ENCODE data around the gene HAP1.
"Not testable (repeated sequence)": the region's sequence is repeated elsewhere in the genome, so short reads cannot be mapped to it uniquely, and the experiment has no call there.

The HAP1 gene

GRCh38 chr17:41724476-41725050 is 9.9 kb downstream of the HAP1 start:
- no peak for FAIRE-seq

- FAIRE-seq, result no peak
Measured at GRCh38 chr17:41723801-41724475, 10.5 kb downstream of the HAP1 start.

DNA sequence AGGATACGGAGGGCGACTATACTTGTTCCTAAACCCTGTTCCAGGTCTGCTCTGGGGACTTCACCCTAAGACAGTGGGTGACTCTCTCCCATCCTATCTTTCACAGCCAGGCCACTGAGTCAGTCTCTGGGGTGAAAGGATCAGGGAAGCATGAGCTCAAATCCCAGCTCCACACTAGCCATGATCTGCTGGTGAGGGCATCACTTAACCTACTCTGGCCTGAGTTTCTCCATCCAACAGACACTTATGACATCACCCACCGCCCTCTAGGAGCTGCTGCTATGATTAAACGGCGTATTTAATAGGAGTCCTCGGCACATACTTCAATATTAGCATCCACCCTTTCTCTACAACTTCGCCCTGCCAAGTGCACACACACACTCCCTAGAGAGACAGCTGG is 12.2 kb downstream of the HAP1 start:
- FAIRE-seq, result no peak

GRCh38 chr17:41718287-41718645 is 16.2 kb downstream of the HAP1 start:
- no peak for FAIRE-seq

GRCh38 chr17:41717408-41718286 is 16.8 kb downstream of the HAP1 start:
- FAIRE-seq, result no peak

GRCh38 chr17:41711669-41712400 is 22.6 kb downstream of the HAP1 start, which contains the start of gene GAST:
Gene GAST (plus strand): TSS chr17:41712331. CDS start chr17:41715437, 3,106 bp downstream.
- no peak for FAIRE-seq

GRCh38 chr17:41710472-41711090 is 23.9 kb downstream of the HAP1 start:
- FAIRE-seq, result no peak

DNA sequence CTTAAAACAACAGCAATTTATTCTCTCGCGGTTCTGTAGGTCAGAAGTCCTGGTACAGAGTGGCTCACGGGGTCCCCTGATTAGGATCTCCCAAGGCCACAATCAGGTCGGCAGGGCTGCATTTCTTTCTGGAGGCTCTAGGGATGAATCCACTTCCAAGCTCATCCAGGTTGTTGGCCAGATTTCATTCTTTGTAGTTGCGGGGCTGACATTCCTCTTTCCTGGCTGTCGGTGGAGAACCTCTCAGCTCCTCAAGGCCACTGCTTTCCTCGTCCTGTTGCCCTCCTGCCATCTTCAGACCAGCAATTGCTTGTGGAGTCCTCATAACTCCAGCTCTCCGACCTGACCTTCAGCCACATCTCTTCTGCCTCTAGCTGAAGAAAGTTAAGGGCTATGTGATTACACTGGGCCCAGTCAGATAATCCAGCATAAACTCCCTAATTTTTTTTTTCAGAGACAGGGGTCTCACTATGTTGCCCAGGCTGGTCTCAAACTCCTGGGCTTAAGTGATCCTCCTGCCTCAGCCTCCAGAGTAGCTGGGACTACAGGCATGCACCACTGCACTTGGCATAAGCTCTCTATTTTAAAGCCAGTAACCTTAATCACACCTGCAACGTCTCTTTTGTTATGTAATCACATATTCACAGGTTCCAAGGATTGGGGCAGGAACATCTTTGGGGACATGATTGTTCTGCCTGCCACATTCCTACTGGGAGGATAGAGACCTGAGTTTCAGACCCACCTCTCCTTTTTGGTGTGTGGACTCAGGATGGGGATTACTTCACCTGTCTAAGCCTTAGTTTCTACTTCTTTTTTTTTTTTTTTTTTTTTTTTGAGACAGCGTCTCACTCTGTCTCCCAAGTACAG is 26.4 kb downstream of the HAP1 start:
- no peak for FAIRE-seq

DNA sequence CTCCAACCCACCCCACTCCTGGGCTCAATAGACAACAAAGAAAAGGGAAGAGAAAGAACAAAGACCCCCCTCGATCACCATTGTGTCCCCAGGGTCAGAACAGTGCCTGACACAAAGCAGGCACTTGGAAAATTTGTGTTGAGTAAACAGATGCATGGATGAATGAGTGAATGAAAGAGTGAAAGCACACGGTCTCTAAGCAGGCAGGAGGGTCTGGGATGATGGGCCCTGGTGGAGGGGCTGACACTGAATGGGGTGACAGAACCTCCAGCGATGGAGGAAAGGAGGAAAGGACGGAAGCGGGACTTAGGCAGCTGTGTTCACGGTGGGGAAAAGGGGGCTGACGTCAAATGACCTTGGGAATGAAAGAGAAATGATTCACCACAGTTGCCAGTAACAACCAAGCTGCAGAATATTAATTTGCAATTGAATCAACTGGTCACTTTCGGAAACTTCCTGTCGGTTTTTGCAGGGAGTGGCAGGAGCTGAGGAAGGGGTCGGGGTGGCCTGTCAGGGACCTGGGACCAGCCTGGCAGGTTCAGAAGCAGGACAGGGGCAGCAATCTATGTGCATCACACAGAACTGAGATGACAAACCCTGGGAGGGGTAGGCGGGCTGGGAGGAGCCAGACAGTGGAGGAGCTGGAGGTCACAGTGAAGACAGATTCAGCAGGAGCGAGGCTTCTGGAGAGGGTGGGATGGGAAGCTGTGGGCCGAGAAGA is 29.0 kb downstream of the HAP1 start:
- no peak for FAIRE-seq

DNA sequence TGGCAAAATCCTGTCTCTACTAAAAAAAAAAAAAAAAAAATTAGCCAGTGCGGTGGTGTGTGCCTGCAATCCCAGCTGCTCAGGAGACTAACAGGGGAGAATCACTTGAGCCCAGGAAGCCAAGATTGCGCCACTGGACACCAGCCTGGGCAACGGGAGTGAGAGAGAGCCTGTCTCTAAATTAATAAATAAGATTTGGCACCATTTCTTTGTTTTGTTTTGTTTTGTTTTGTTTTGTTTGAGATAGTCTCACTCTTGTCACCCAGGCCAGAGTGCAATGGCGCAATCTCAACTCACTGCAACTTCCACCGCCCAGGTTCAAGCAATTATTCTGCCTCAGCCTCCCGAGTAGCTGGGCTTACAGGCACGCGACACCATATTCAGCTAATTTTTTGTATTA is 31.7 kb downstream of the HAP1 start:
- no peak for FAIRE-seq

DNA sequence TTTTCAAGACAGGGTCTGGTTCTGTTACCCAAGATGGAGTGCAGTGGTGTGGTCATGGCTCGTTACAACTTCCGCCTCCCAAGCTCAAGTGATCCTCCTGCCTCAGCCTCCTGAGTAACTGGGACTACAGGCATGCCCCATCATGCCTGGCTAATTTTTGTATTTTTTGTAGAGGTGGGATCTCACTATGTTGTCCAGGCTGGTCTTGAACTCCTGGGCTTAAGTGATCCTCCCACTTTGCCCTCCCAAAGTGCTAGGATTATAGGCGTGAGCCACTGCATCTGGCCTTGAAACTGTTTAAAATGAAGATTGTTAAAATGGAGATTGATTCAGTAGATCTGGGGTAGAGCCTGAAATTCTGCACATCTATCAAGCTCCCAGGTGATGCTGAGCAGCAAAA is 33.6 kb downstream of the HAP1 start:
- not testable (repeated sequence) for FAIRE-seq

DNA sequence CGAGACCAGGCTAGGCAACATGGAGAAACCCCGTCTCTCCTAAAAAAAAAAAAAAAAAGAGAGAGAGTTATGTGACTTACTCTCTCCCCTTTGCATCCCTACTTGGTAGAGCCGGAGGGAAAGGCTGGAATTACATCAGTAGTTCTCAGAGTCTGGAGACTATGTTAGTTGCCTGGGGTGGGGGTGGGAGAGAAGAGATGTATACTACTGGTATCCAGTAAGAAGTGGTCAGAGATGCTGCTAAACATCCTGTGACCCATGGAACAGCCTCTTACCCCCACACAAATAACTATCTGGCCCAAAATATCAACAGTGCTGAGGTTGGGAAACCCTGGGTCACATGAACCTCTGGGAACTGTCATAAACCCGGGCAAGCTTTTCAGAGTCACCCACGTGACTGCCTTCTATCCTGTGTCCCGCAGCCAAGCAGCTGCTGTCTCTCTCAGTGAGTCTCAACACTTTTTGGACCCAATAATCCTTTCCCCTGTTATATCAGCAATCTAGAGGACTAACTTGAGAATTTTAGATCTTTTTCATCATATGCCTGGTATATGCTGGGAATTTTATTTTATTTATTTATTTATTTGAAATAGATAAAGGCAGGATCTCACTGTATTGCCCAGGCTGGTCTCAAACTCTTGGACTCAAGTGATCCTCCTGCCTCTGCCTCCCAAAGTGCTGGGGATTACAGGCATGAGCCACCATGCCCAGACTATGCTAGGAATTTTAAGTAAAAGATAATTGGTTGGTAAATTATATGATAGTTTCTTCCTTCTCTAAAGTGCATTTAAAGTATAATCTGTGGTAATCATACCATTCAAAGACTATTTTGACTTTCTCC is 37.1 kb downstream of the HAP1 start:
- peak; percentile 78 for FAIRE-seq

- FAIRE-seq, result peak; percentile 72
Measured at GRCh38 chr17:41695954-41696757, 38.3 kb downstream of the HAP1 start.

DNA sequence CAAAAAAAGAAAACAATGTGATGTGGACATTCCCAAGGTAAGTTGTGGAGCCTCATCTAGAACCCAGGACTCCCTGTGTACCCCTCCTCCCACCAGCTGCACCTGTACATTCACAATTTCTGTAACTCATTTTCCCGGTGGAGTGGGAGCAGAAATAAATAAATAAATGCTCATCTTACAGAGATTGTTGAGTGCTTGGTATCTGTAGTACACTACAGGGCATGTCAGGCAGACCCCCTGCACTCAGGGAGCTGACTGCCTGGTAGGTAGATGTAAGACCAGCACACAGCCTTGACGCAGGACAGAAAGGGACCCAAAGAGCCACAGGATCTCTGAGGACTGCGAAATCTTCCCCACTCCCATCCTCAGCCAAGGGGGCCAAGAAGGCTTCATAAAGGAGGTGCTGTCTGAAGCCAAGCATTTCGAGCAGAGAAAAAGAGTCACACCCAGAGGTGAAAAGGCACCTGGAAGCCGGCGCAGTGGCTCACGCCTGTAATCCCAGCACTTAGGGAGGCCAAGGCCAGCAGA is 39.2 kb downstream of the HAP1 start:
- FAIRE-seq, result no peak

GRCh38 chr17:41692722-41693521 is 41.5 kb downstream of the HAP1 start:
- FAIRE-seq, result no peak

DNA sequence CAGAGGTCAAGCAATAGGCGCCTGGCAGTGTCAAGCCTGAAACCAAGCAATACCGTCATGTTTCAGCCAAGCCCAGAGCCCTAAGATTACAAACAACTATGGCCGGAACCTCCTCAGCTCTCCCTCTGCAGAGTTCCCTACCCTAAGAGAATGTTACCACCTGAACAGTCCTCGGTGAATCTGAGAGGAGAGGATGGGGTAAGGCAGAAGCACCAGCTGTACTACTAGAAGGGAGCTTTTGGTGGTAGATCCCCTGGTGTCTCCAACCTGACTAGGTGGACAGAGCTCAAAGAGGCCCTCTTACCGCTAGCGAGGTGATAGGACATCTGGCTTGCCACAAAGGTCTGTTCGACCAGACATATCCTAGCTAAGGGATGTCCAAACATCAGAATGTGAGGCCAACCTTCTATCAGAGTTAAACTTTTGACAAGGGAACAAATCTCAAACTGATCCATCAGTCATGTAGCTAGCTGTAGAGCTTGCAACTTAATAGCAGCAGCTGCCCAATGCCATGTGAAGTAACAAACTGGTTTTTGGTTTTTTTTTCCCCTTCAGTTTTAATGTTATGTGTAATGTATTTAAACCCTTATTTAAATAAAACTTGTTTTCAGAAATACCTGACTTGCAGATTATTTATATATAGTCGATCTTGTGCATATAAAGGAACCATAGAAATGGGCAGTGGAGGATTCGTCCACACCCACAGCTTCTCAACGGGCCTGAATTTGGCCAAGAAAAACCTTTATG is 43.2 kb downstream of the HAP1 start:
- FAIRE-seq, result no peak

DNA sequence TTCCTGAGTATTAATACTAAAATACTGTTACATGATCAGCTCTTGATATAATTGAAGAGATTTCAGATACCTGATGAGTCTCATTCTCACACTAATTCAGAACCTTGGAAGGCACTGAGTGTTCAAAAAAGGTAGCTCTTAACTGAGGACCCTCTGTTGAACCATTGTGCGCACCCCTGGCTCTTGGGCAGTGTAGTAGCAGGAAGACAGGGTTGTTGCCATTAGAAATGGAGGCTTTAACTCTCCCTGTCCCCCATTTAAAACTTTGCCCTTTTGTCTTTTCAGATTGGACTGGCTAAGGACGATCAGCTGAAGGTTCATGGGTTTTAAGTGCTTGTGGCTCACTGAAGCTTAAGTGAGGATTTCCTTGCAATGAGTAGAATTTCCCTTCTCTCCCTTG is 43.9 kb downstream of the HAP1 start:
- no peak for FAIRE-seq

Data from endometrium (tissue), 2 donors.